Measurements from ENCODE around the gene PPBP. TPM values are rescaled to one million over a fixed set of nuclear protein-coding genes. Genes with fewer than 3 reads are reported as not detected.

The PPBP gene
- total RNA-seq (1 to 10 TPM in 2 of 9 donors, under 1 TPM in 4, not detected in 3; 0.42 to 1.7 (median 0.57) TPM), polyA plus RNA-seq (under 1 TPM in 1 of 2 donors, not detected in 1; 0.68 TPM)
- long read RNA-seq, donor 1: 0 reads
- long read RNA-seq, donor 2: 0 reads
- long read RNA-seq, donor 3: 0 reads

DNA sequence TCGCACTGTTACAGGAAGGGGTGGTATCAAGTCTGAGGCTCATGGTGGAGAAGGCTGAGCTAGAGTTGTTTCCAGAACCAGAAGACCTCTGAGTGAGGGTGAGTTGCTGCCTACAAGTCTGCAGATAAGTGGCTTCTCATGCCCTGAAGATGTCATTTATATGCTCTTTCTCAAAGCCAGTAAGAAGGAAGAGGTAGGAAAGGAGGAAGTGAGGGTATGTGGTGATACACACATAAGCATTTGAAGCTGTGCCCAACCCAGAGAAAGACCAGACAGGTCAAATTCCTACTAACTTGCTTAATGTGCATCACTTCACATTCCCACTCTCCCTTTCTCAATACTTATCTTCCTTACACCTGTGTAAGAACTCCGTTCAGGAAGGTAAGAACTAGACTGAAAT lies at the start of gene PPBP:
Gene PPBP (minus strand): TSS at position 130 of the 400 bp plus-strand sequence. CDS start 87 bp downstream, at position 43.
- ATAC-seq: no peak
- no peak for TF ChIP-seq POLR2A (IDR thresholded peaks at IDR 0.05)
- intact Hi-C loops (cut with DNase I): no loop called here
- Histone ChIP-seq H3K9me3 (no peaks in the 10 kb centered on the region), H3K36me3 (no peaks in the 10 kb centered on the region), H3K4me1 (no peaks in the 10 kb centered on the region), H3K4me3 (no peak within 1 kb of the TSS), H3K27me3 (peaks cover 0 to 10% (median 0%) of the 10 kb centered on the region in 9 donors), H3K27ac (no peak within 1 kb of the TSS)
- DNase-seq: no peak
- 81 to 86% (median 85%) methylated on average over 2 of the region's 2 CpGs for WGBS, 4 donors

DNA sequence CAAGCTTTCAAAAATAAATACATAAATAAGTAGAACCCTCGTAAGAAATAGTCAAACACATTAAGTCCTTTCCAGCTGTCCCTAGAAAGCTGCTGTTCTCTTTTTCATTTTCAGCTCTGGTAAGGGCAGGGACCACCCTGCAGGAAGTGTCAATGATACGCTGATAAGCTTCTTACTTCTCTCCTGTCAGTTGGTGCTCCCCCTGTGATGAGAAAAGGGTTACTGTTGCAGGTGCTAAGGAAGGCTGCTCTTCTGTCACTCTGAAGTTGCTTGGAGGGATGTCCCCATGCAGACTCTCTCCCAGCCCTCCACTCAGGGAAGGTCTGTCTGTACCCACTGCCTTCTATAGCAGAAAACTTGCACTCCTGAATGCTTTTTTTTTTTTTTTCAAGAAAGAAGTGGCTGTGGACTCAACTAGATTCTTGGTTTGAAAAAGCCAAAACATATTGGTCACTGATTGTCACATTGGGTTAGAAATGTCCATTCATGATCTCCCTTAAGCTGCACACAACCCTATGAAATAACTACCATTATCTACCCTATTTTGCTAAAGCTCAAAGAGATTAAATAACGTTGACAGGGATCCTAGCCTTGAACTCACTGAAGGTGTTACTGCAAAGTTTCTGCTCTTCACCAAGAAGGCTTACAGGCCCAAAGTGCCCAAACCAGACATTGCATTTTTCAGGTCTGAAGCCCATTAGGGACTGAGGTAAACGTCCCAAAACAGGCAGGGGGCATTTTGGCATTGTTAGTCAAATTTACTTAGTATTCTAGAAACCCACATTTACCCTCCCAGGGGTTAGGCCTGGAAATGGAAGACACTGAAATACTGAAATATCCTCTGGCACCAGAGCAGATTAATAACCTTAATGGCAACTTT lies 49.3 kb upstream of the PPBP start:
- DNase-seq: no peak
- H3K36me3 ChIP-seq: no peaks in the 10 kb centered on the region
- WGBS, 4 donors: 36 to 51% (median 45%) methylated on average over 4 of the region's 4 CpGs
- H3K27ac ChIP-seq: peak overlapping the region in 2 of 12 donors; percentile 70 to 87
- peaks cover 0 to 9% (median 0%) of the 10 kb centered on the region in 9 donors for H3K27me3 ChIP-seq
- peaks cover 0 to 13% (median 3%) of the 10 kb centered on the region in 12 donors for H3K4me1 ChIP-seq
- H3K4me3 ChIP-seq: peak overlapping the region in 10 of 12 donors; percentile 55 to 83 (median 70)
- ATAC-seq: no peak
- no peaks in the 10 kb centered on the region for H3K9me3 ChIP-seq
- TF ChIP-seq POLR2A (IDR thresholded peaks at IDR 0.05) (no peak), CTCF (IDR thresholded peaks at IDR 0.05) (no peak)
- intact Hi-C loops (cut with DNase I): loop anchor here in 6 of 10 donors (5.0 to 10.0 kb wide), 6 partner anchors 55 to 310 kb away; partner anchors contain the start of gene CXCL2 (in 2 of the 6)

DNA sequence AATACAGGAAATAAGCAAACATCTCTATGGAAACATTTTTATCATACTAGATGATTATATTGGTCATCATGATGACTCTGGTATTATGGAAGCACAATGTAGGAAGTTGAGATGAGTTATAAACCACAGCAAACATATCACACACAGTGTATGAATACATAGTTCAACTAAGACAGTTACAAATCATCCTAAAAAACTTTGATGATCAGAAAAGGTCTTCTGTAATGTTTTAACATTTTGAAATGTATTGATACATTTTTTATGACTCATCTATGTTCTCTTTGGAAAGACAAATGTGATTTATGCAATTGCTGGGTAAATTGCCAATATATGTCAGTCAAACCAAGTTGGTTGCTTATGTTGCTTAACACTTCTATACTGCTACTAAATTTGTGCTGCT lies 45.7 kb upstream of the PPBP start:
- no peak for DNase-seq
- TF ChIP-seq POLR2A (IDR thresholded peaks at IDR 0.05) (no peak), CTCF (IDR thresholded peaks at IDR 0.05) (no peak)
- H3K4me1 ChIP-seq: peaks cover 0 to 13% (median 0%) of the 10 kb centered on the region in 12 donors
- no peak for ATAC-seq
- peaks cover 0 to 6% (median 0%) of the 10 kb centered on the region in 12 donors for H3K9me3 ChIP-seq
- H3K27me3 ChIP-seq: peaks cover 0 to 8% (median 0%) of the 10 kb centered on the region in 9 donors
- no peaks in the 10 kb centered on the region for H3K36me3 ChIP-seq
- H3K27ac ChIP-seq: no peak overlapping the region
- intact Hi-C loops (cut with DNase I): loop anchor here in 3 of 10 donors (10.0 kb wide), 2 partner anchors 101 to 299 kb away; no protein-coding TSS in a partner anchor
- no peak overlapping the region for H3K4me3 ChIP-seq

DNA sequence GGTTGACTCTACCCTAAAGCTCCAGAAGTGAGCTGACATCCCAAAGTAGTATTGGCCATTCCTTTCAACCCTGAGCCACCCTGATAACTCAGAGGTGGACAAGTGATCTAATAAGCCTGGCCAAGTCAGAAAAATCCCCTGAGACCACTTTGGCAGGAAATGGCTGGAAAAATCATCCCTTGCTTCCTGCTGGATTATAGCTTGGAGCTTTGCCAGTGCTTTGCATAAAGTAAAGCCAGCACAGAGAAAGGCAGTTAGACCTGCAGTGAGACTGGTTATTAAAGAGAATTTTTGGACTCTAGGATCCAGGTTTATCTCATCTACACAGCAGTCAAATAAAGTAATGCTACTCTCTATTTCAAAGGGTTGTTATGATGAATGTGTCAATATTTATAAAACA lies 44.1 kb upstream of the PPBP start:
- intact Hi-C loops (cut with DNase I): loop anchor here in 3 of 10 donors (10.0 kb wide), 2 partner anchors 103 to 297 kb away; no protein-coding TSS in a partner anchor
- H3K27me3 ChIP-seq: no peaks in the 10 kb centered on the region
- H3K4me1 ChIP-seq: no peaks in the 10 kb centered on the region
- TF ChIP-seq CTCF (IDR thresholded peaks at IDR 0.05) (no peak), POLR2A (IDR thresholded peaks at IDR 0.05) (no peak)
- no peaks in the 10 kb centered on the region for H3K36me3 ChIP-seq
- no peak overlapping the region for H3K27ac ChIP-seq
- no peak overlapping the region for H3K4me3 ChIP-seq
- H3K9me3 ChIP-seq: peaks cover 0 to 10% (median 0%) of the 10 kb centered on the region in 12 donors
- DNase-seq (peak in 3 of 5 donors; percentile 14 to 32 (median 24)), ATAC-seq (peak in 2 of 4 donors; percentile 14 to 54)
